GM20431 (cell line): ENCODE measurements around the gene POU2AF2.
"Not testable (repeated sequence)": the region's sequence is repeated elsewhere in the genome, so short reads cannot be mapped to it uniquely, and the experiment has no call there.

ENCODE experiments used
- in situ Hi-C: fragments of 300-500 bp; cut with MseI, MboI; formaldehyde crosslinking; loops from one replicate; pipeline ENCODE4 v1.15.0; 2020; ENCODE audit warnings: low sequenced_read_pairs; ENCODE audit not compliant: unreplicated experiment

The POU2AF2 gene

DNA sequence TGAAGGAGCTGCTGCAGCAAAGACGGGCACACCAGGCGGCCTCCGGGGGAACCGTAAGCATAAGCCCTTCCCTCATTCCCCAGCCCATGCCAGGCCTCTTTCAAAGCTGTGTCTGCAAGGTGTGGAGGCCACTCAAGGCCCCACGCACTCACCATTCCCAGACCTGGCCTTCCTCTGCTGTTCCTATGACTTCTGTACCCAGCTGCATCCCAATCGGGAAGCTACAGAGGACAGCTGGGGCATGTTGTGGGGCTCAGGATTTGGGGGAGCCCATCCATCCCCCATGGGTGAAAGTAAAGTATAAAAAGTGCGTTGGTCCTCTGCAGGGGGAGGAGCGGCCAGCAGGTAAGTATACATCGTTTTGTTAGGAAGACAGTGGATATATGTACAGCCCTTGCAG lies 55.0 kb downstream of the POU2AF2 start:
- in situ Hi-C loops, result no loop called here

DNA sequence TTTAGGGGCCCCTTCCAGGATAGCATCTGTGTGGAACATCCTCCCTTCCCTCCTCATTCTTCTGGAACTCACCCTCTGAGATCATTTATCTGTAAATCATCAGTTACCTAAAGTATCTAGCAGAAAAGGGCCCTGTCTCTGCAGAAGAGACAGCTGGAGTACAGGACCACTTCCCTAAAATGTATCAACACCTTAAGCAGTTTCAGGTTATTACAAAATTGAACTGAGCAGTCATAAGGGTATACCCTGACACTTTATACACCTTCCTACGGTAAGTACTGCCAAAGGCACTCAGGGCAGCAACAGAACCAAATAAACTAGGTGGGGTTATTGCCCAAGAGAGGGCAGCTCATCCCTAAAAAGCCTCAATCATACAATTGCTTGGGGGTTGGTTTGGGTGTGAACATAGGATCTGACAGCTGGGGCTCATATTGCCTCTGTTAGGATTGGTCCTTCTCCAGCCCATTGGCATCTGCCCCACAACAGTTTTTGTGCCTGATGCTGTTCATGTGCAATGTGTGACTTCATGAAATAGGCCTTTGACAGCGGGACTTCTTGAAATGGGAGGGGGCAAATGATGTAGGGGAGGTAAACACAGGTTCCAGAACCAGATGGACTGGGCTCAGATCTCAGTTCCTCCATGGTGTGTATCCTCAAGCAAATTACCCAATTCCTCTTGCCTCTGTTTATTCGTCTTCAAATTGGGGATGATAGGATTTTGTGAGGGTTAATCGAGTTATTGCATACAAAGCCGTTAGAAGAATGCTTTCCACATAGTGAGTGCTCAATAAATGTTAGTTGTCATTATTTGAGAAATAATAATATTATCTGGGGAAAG lies 55.7 kb downstream of the POU2AF2 start:
- in situ Hi-C loops, result no loop called here

- in situ Hi-C loops, result no loop called here
Measured at GRCh38 chr11:111301842-111302118, 56.3 kb downstream of the POU2AF2 start.

GRCh38 chr11:111302298-111302697 lies 56.8 kb downstream of the POU2AF2 start:
- in situ Hi-C loops, result no loop called here

- in situ Hi-C loops, result no loop called here
Measured at GRCh38 chr11:111303461-111303860, 57.9 kb downstream of the POU2AF2 start.

DNA sequence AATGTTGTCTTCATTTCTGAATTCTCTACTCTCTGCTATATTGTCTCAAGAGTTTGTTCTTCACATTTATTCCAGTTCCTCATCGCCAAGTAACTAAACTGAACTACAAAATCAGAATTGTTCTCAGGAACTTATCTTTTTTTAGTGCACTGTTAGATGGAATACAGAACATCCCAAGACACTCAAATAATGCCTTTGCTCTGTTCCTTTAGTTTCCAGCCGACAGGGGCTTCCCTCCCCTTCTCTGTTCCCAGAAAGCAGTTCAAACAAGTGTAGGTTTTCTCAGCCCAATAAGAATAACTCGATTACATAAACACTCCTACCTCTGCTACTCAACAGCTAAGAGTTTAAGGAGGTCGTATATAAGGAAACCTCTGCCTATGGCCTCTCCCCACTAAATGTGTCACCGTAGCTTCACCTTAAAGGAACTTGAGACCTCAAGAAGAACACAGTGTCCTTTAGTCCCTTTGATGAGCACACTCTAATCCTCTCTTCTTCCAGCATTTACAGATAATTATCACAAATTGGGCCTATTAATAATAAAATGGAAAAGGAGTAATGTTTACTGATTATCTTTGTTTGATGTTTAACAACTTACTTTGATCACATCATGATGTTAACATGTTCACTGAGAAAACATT lies 59.8 kb downstream of the POU2AF2 start:
- in situ Hi-C loops, result no loop called here

- in situ Hi-C loops, result no loop called here
Measured at GRCh38 chr11:111305876-111306275, 60.4 kb downstream of the POU2AF2 start.

DNA sequence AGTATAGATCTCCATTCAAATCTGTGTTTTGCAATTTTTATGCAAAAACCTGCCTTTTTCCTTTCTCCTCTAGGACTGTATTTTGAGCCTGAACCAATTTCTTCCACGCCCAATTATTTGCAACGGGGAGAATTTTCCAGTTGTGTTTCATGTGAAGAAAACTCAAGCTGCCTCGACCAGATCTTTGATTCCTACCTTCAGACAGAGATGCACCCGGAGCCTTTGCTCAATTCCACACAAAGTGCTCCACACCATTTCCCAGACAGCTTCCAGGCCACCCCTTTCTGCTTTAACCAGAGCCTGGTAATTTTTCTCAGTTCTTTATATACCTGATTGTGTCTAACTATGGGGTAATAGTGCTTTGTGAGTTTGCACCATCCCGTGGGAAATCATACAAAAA lies 60.8 kb downstream of the POU2AF2 start:
- in situ Hi-C loops, result no loop called here

DNA sequence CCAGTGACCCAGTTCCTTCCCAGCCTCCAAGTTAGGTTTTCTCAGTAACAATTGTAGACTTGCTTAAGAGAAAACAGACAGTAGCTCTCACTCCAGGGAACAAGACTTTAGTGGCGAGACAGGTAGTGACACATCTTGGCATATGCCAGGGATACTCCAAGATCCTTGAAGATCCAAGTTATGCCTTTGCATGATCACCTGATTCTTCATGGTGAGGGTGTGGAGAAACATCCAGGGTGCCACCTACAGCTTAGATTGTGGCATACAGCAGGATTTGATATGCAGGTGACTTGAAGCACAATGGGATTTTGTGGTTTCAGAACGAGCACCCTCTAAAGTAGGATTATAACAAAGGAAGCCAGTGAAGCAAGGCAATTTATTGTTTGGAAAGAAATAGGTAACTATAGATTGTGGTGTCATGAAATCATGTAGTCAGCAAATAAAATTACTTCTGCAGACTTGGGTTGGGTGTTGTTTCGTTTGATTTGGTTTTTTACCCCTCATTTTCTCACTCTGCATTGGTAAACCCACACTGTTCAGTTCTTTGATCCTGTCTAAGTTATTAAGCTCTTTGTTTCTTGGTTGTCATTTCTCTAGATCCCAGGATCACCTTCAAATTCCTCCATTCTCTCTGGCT lies 62.1 kb downstream of the POU2AF2 start:
- in situ Hi-C loops, result no loop called here

- in situ Hi-C loops, result no loop called here
Measured at GRCh38 chr11:111308140-111308539, 62.6 kb downstream of the POU2AF2 start.

DNA sequence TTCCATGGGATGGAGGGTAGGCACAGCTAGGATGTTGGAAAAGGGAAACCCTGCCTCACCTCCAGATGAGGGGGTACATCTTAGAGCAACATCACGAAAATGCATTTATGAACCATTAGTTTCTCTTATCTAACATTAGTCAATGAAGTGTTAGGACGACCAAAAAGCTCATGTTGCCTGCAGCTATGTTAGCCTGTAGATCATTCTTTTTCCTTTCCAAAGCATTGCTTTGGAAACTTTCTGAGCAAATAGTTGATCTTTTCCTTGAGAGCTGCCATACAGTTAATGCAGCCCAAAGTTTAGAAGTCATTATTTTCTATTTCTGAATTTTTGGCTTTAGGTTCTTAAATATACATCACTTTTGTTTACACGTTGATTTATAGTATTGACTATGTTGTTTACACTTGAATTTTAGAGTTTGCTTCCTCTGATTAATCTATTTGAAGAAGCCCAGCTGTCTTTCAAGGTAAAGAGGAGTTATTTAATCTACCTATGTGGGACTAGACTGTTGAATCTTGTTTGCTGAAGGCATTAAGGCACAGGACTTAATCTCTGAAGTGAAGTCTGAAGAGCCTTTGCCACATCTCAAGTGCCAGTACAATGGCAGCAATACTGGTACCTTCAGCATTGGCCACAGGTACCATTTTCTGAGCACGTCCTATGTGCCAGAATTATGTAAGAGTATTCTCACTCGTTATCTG lies 63.8 kb downstream of the POU2AF2 start:
- in situ Hi-C loops, result no loop called here

GRCh38 chr11:111310088-111310487 lies 64.6 kb downstream of the POU2AF2 start:
- in situ Hi-C loops, result no loop called here

DNA sequence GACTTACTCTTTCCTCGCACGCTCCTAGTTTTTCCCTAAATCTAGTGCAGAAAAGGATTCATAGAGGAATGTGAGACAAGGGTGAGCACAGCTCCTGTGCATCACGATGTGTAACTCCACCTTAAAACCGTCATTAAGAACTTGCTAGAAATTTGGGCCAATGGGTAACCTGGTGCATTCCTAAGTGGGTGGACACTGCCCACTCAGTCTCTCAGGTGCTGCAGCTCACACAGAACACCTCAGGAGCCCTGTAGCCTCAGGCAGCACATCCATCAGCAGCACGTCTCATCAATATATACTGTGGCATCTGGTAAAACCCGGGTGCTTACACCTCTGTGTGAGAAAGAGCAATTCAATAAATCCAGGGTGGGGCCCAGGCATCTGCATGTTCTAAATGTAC lies 65.2 kb downstream of the POU2AF2 start:
- in situ Hi-C loops, result no loop called here

- in situ Hi-C loops, result no loop called here
Measured at GRCh38 chr11:111312076-111312475, 66.6 kb downstream of the POU2AF2 start.

GRCh38 chr11:111319296-111319695 lies 73.8 kb downstream of the POU2AF2 start:
- in situ Hi-C loops, result no loop called here

DNA sequence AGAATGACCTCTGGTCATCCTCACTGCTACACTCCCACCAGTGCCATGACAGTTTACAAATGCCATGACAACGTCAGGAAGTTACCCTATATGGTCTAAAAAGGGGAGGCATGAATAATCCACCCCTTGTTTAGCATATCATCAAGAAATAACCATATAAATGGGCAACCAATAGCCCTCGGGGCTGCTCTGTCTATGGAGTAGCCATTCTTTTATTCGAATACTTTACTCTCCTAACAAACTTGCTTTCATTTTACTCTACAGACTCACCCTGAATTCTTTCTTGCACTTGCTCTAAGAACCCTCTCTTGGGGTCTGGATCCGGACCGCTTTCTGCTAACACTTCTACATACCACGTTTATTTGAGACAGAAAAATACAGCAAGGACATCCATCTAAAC lies 74.7 kb downstream of the POU2AF2 start:
- in situ Hi-C loops, result not testable (repeated sequence)

DNA sequence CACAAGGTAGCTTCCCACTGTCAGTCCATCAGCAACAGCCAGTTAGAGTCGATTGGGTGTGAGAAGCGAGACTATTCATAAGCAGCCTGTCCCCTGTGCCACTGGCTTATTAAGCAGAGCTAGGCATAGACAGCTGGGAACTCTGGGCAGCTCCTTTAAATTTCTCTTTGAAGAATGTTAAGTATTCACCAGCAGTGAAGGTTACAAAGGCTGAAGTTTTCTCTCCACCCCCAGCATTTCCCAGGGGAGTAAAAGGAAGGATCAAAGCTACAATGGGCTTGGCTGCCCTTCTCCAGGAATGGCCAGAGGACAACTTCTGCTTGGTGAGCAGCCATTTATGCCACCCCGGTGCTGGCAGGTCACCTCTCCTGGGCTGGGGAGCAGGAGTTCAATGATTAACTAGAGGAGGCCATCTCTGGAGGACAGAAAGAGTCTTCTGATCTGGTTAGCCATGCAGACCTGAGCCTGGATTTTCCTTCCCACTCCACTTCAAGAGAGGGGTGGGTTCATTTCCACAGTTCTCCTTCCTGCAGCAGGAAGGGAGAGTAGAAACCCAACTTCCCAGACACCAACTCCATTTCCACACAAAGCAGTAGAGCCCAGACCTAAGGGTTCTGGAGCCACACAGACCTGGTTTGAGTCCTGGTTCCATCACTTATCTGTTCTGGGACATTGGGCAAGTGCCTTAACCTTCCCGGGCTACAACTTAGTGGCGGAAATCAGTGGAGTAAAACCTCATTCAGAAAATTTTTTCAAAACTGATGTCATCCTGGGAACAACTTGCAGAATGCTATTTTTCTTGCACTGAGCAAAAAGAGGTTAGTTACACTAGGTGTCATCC lies 75.4 kb downstream of the POU2AF2 start:
- in situ Hi-C loops, result no loop called here

DNA sequence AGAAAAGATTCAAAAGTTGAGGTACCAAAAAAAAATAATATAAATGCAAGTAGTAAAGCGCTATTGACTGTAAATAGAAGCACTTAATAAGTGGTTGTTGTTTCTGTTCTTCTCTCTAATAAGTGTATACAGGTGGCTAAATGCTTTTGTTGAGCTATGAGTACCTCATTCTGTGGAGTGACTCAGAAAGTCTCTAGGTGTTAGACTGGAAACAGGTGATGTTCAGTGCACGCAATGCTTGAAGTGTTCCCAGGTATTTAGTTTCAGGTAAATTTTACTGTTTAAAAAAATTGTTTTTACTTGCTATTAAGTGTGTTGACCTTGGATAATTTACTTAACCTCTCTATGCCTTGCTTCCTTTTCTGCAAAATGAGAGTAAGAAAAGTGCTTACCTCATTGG lies 77.0 kb downstream of the POU2AF2 start:
- in situ Hi-C loops, result no loop called here

DNA sequence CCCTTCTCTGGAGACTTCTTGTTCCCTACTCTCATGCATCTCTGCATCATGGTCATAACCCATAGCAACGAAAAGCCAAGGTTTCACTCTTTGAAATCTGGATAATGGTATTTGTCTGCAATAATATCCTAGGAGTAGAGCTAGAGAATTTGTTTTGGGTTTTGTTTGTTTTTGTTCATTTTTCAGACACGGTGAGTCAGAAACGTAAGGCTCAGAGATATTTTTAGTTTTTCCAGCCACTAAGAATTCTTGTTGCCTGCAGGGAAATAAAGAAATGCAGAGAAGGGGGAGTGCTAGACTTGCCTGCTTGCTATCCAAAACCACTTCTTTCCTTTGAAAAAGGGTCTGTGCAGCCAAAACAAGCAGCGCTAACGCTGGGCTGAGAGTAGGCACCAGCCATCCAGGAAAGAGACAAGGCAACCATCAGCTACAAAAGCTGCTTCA lies 78.8 kb downstream of the POU2AF2 start:
- in situ Hi-C loops, result no loop called here

DNA sequence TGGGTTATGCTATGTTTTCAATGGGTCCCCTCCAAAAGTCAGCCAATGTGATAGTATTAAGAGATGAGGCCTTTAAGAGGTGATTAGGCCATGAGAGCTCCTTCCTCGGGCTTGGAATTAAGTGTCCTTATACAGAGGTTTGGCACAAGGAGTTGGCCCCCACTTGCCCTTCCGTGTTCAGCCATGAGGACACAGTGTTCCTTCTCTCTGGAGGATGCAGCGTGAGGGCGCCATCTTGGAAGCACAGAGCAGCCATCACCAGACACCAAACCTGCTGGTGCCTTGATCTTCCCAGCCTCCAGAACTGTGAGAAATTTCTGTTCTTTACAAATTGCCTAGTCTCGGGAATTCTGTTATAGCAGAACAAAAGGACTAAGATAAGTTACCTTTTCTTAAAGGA lies 79.7 kb downstream of the POU2AF2 start:
- in situ Hi-C loops, result no loop called here
